Measurements from ENCODE around the gene CDC42BPA.

DNA sequence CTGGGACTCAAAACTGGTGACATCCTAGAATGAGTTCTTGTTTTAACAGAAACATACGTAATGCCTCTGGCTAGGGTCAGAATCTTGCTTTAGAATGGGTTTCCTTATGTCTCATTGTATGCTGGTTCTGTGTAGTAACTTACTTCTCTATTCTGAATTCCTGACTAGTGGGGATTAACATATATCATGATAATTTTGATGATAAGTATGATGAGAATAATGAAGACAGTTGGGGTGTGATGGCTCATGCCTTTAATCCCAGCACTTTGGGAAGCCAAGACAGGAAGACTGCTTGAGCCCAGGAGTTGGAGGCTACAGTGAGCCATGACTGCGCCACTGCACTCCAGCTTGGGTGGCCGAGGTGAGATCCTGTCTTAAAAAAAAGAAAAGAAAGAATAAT is 31.7 kb upstream of the CDC42BPA start:
- TF ChIP-seq GATA3 (IDR thresholded peaks at IDR 0.05; ENCODE audit: low read depth, low read length) (no peak), GATA2 (IDR thresholded peaks at IDR 0.05; ENCODE audit: low read depth, low read length) (no peak)

Measured in SH-SY5Y (cell line).